ENCODE measurements around the gene SMIM35. TPM values are rescaled to one million over a fixed set of nuclear protein-coding genes. Genes with fewer than 3 reads are reported as not detected.

SMIM35 gene
- total RNA-seq, 3 donors from 2014 or later (not counting 1 experiment from before 2014, with no cell fraction given) = 0.30 to 0.68 (median 0.33) TPM

- Histone ChIP-seq H3K27me3 (ENCODE audit: control insufficient read depth, insufficient read depth, low read length) (no peaks in the 10 kb centered on the region), H3K36me3 (ENCODE audit: control insufficient read depth, insufficient read depth, low read length) (no peaks in the 10 kb centered on the region), H3K4me1 (ENCODE audit: control insufficient read depth, insufficient read depth, low read length) (no peaks in the 10 kb centered on the region), H3K27ac (ENCODE audit: low read length) (no peak overlapping the region), H3K4me3 (ENCODE audit: low read length) (no peak overlapping the region), H3K9me3 (ENCODE audit: control insufficient read depth, insufficient read depth, low read length) (no peaks in the 10 kb centered on the region)
- 80% methylated on average over 4 of the region's 4 CpGs for WGBS (ENCODE audit: insufficient coverage)
- DNase-seq (no peak), ATAC-seq (no peak)
- intact Hi-C loops (cut with micrococcal nuclease) = no loop called here
- no peaks in the 10 kb centered on the region for H3K9me3 Mint-ChIP-seq
- H3K36me3 Mint-ChIP-seq = no peaks in the 10 kb centered on the region
- no peaks in the 10 kb centered on the region for H3K4me1 Mint-ChIP-seq
- no peak overlapping the region for H3K27ac Mint-ChIP-seq
- no peak for TF ChIP-seq CTCF (IDR thresholded peaks at IDR 0.05)
- H3K4me3 Mint-ChIP-seq = no peak overlapping the region
- peaks cover 0 to 8% of the 10 kb centered on the region in 2 donors for H3K27me3 Mint-ChIP-seq (ENCODE audit: low read depth in 2 of 2)
Observed at GRCh38 chr11:118105657-118106305, 19.0 kb upstream of the SMIM35 start.

- Histone ChIP-seq H3K4me3 (ENCODE audit: low read length) (no peak overlapping the region), H3K4me1 (ENCODE audit: control insufficient read depth, insufficient read depth, low read length) (no peaks in the 10 kb centered on the region), H3K27me3 (ENCODE audit: control insufficient read depth, insufficient read depth, low read length) (no peaks in the 10 kb centered on the region), H3K36me3 (ENCODE audit: control insufficient read depth, insufficient read depth, low read length) (no peaks in the 10 kb centered on the region), H3K9me3 (ENCODE audit: control insufficient read depth, insufficient read depth, low read length) (no peaks in the 10 kb centered on the region), H3K27ac (ENCODE audit: low read length) (no peak overlapping the region)
- H3K4me3 Mint-ChIP-seq = no peak overlapping the region
- no peak for DNase-seq
- peaks cover 0 to under 1% of the 10 kb centered on the region in 2 donors for H3K4me1 Mint-ChIP-seq
- no peak for TF ChIP-seq CTCF (IDR thresholded peaks at IDR 0.05)
- peaks cover 0 to 5% of the 10 kb centered on the region in 2 donors for H3K27me3 Mint-ChIP-seq (ENCODE audit: low read depth in 2 of 2)
- no peaks in the 10 kb centered on the region for H3K36me3 Mint-ChIP-seq
- no peaks in the 10 kb centered on the region for H3K9me3 Mint-ChIP-seq
- WGBS (ENCODE audit: insufficient coverage) = 91% methylated on average over 6 of the region's 6 CpGs
- intact Hi-C loops (cut with micrococcal nuclease) = no loop called here
- no peak overlapping the region for H3K27ac Mint-ChIP-seq
- ATAC-seq = no peak
Observed at GRCh38 chr11:118104491-118104890, 17.7 kb upstream of the SMIM35 start.

GRCh38 chr11:118102721-118103261 is 16.0 kb upstream of the SMIM35 start:
- Mint-ChIP-seq H3K27ac (no peak overlapping the region), H3K9me3 (no peaks in the 10 kb centered on the region), H3K4me1 (peaks cover 0 to 6% of the 10 kb centered on the region in 2 donors), H3K4me3 (no peak overlapping the region), H3K36me3 (no peaks in the 10 kb centered on the region), H3K27me3 (ENCODE audit: low read depth in 2 of 2) (peaks cover 0 to 11% of the 10 kb centered on the region in 2 donors)
- no peak for TF ChIP-seq CTCF (IDR thresholded peaks at IDR 0.05)
- ATAC-seq (no peak), DNase-seq (no peak)
- no peak overlapping the region for H3K4me3 ChIP-seq (ENCODE audit: low read length)
- intact Hi-C loops (cut with micrococcal nuclease) = no loop called here
- no peaks in the 10 kb centered on the region for H3K27me3 ChIP-seq (ENCODE audit: control insufficient read depth, insufficient read depth, low read length)
- no peaks in the 10 kb centered on the region for H3K4me1 ChIP-seq (ENCODE audit: control insufficient read depth, insufficient read depth, low read length)
- WGBS (ENCODE audit: insufficient coverage) = 87% methylated on average over 13 of the region's 13 CpGs
- no peaks in the 10 kb centered on the region for H3K36me3 ChIP-seq (ENCODE audit: control insufficient read depth, insufficient read depth, low read length)
- H3K27ac ChIP-seq (ENCODE audit: low read length) = no peak overlapping the region
- H3K9me3 ChIP-seq (ENCODE audit: control insufficient read depth, insufficient read depth, low read length) = no peaks in the 10 kb centered on the region

All from natural killer cell (primary cell).